Measurements from ENCODE around the gene RNU5D-1.
"Not testable (repeated sequence)": the region's sequence is repeated elsewhere in the genome, so short reads cannot be mapped to it uniquely, and the experiment has no call there.

DNA sequence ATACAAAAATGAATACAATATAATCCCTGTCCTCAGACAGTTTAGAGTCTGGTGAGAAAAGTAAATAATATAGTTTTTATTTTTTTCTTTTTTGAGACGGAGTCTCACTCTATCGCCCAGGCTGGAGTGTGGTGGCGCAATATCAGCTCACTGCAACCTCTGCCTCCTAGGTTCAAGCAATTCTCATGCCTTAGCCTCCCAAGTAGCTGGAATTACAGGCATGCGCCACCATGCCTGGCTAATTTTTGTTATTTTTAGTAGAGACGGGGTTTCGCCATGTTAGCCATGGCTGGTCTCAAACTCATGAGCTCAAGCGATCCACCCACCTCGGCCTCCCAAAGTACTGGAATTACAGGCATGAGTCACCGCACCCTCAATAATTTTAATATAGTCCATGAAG lies 31.6 kb downstream of the RNU5D-1 start:
- TF ChIP-seq, protein P1, sequence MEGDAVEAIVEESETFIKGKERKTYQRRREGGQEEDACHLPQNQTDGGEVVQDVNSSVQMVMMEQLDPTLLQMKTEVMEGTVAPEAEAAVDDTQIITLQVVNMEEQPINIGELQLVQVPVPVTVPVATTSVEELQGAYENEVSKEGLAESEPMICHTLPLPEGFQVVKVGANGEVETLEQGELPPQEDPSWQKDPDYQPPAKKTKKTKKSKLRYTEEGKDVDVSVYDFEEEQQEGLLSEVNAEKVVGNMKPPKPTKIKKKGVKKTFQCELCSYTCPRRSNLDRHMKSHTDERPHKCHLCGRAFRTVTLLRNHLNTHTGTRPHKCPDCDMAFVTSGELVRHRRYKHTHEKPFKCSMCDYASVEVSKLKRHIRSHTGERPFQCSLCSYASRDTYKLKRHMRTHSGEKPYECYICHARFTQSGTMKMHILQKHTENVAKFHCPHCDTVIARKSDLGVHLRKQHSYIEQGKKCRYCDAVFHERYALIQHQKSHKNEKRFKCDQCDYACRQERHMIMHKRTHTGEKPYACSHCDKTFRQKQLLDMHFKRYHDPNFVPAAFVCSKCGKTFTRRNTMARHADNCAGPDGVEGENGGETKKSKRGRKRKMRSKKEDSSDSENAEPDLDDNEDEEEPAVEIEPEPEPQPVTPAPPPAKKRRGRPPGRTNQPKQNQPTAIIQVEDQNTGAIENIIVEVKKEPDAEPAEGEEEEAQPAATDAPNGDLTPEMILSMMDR (IDR thresholded peaks at IDR 0.05) = not testable (repeated sequence)
- not testable (repeated sequence) for TF ChIP-seq ZFX (IDR thresholded peaks at IDR 0.05; ENCODE audit: borderline replicate concordance)

Measured in 22Rv1 (cell line).